Fibroblast of lung (primary cell): ENCODE data around the gene NF1. TPM values are rescaled to one million over a fixed set of nuclear protein-coding genes. Genes with fewer than 3 reads are reported as not detected.

ENCODE experiments used
- DNase-seq, 2 donors: peaks; one replicate each; pipeline versions ENCODE4 v3.0.0 to v3.0.0-alpha.2; 2010; ENCODE audit warnings: low read depth in 2 of 2
- H2AFZ ChIP-seq: 2 replicates; pipeline ENCODE4 v1.5.1; 2012; ENCODE audit warnings: low read length, control low read depth, inconsistent platforms
- H3K27ac ChIP-seq: 2 replicates; pipeline ENCODE4 v1.5.1; 2011; ENCODE audit warnings: low read length, control low read depth; ENCODE audit not compliant: insufficient read depth
- H3K27me3 ChIP-seq: 2 replicates; pipeline ENCODE4 v1.5.1; 2011; ENCODE audit warnings: mild to moderate bottlenecking, low read length; ENCODE audit not compliant: control insufficient read depth, insufficient read depth
- H3K36me3 ChIP-seq: 2 replicates; pipeline ENCODE4 v1.5.1; 2011; ENCODE audit warnings: low read length; ENCODE audit not compliant: control insufficient read depth, insufficient read depth
- H3K4me1 ChIP-seq: 2 replicates; pipeline ENCODE4 v1.5.1; 2011; ENCODE audit warnings: low read length; ENCODE audit not compliant: control insufficient read depth, insufficient read depth; ENCODE audit errors: extremely low read depth
- H3K4me2 ChIP-seq: 2 replicates; pipeline ENCODE4 v1.5.1; 2011; ENCODE audit warnings: low read length, control low read depth; ENCODE audit not compliant: insufficient read depth; ENCODE audit errors: extremely low read depth
- H3K4me3 ChIP-seq, 4 experiments: fragments of 200-600 bp in 1 of 4; sonication (generic) in 1 of 4; replicated peaks in 1 of 4; 2 replicates each; pipeline ENCODE4 v1.5.1; 2011 to 2016; ENCODE audit warnings: low read length in 4 of 4, low read depth in 3 of 4, mild to moderate bottlenecking in 3 of 4, control low read depth in 2 of 4, inconsistent platforms in 1 of 4, mixed read lengths in 1 of 4; ENCODE audit not compliant: insufficient read depth in 1 of 4; ENCODE audit errors: control extremely low read depth in 1 of 4
- H3K79me2 ChIP-seq: 2 replicates; pipeline ENCODE4 v1.5.1; 2012; ENCODE audit warnings: mild to moderate bottlenecking, low read length, inconsistent platforms; ENCODE audit not compliant: control insufficient read depth, insufficient read depth
- H3K9ac ChIP-seq: 2 replicates; pipeline ENCODE4 v1.5.1; 2011; ENCODE audit warnings: mild to moderate bottlenecking, low read length, control low read depth; ENCODE audit not compliant: insufficient read depth
- H3K9me3 ChIP-seq: 2 replicates; pipeline ENCODE4 v1.5.1; 2012; ENCODE audit warnings: low read depth, low read length; ENCODE audit not compliant: control insufficient read depth, insufficient read depth
- H4K20me1 ChIP-seq: 2 replicates; pipeline ENCODE4 v1.5.1; 2011; ENCODE audit warnings: low read length; ENCODE audit not compliant: control insufficient read depth, insufficient read depth; ENCODE audit errors: extremely low read depth
- EZH2 ChIP-seq: IDR thresholded peaks from 2 replicates; pipeline ENCODE4 v1.5.1; 2012; ENCODE audit warnings: low read length, control low read depth, mild to moderate bottlenecking; ENCODE audit errors: missing control alignments
- polyA plus RNA-seq, 2 donors: library from polyadenylated mRNA; depleted of rRNA in 1 of 2; stranded (reverse) in 1 of 2; unstranded in 1 of 2; fragments of >200 nt; gene quantifications; 2 replicates each; pipeline ENCODE4 v1.2.1, GENCODE V29; 2011 to 2012; ENCODE audit warnings: missing spikeins in 1 of 2
- total RNA-seq: library from RNA; depleted of rRNA; stranded (reverse); fragments of >200 nt; gene quantifications from 2 replicates; pipeline ENCODE4 v1.2.1, GENCODE V29; 2014
- TF ChIP-seq, protein P1 (sequence below), 2 donors: IDR thresholded peaks in 1 of 2; conservative IDR thresholded peaks in 1 of 2; 1 replicate in 1 of 2; 2 replicates in 1 of 2; pipeline ENCODE4 v1.5.1; 2011 to 2012; ENCODE audit warnings: low read length in 2 of 2, control low read depth in 1 of 2, inconsistent platforms in 1 of 2, low read depth in 1 of 2, mild to moderate bottlenecking in 1 of 2

NF1 gene
- total and polyA plus RNA-seq, 2 donors (not counting 1 experiment from before 2014, with no cell fraction given): 52.8 to 78.8 TPM

DNA sequence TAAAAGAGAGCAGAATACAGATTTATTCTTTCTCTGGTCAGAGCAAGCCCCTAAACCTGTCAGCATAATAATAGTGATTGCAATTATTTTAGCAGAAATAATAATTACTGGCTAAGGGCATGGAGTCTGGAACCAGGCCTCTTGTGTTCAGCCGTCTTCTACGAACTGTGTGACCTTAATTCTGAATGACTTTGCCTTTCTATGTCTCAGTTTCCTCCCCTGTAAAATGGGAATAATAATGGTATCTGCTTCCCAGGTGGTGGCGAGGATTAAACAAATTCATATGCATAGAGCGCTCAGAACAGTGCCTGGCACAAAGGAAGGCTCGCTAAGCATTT lies 330.1 kb downstream of the NF1 start:
- Histone ChIP-seq H3K9me3 (no peaks in the 10 kb centered on the region), H3K4me3 (no peak overlapping the region), H4K20me1 (no peaks in the 10 kb centered on the region), H3K4me1 (no peaks in the 10 kb centered on the region), H3K27ac (no peak overlapping the region), H3K27me3 (no peaks in the 10 kb centered on the region), H3K79me2 (no peaks in the 10 kb centered on the region), H3K9ac (no peak overlapping the region), H2AFZ (no peak overlapping the region), H3K4me2 (no peak overlapping the region), H3K36me3 (no peaks in the 10 kb centered on the region)
- TF ChIP-seq, protein P1, sequence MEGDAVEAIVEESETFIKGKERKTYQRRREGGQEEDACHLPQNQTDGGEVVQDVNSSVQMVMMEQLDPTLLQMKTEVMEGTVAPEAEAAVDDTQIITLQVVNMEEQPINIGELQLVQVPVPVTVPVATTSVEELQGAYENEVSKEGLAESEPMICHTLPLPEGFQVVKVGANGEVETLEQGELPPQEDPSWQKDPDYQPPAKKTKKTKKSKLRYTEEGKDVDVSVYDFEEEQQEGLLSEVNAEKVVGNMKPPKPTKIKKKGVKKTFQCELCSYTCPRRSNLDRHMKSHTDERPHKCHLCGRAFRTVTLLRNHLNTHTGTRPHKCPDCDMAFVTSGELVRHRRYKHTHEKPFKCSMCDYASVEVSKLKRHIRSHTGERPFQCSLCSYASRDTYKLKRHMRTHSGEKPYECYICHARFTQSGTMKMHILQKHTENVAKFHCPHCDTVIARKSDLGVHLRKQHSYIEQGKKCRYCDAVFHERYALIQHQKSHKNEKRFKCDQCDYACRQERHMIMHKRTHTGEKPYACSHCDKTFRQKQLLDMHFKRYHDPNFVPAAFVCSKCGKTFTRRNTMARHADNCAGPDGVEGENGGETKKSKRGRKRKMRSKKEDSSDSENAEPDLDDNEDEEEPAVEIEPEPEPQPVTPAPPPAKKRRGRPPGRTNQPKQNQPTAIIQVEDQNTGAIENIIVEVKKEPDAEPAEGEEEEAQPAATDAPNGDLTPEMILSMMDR (conservative IDR thresholded peaks at IDR 0.05 in 1 of 2, IDR thresholded peaks at IDR 0.05 in 1 of 2; ENCODE audit: low read depth in 1 of 2, low read length in 2 of 2): no peak
- no peak for TF ChIP-seq EZH2
- DNase-seq: no peak

GRCh38 chr17:31425282-31426040 lies 330.7 kb downstream of the NF1 start:
- Histone ChIP-seq H3K4me2 (no peak overlapping the region), H3K27me3 (no peaks in the 10 kb centered on the region), H3K9ac (no peak overlapping the region), H4K20me1 (no peaks in the 10 kb centered on the region), H3K36me3 (no peaks in the 10 kb centered on the region), H2AFZ (no peak overlapping the region), H3K9me3 (no peaks in the 10 kb centered on the region), H3K27ac (no peak overlapping the region), H3K79me2 (no peaks in the 10 kb centered on the region), H3K4me3 (no peak overlapping the region), H3K4me1 (no peaks in the 10 kb centered on the region)
- TF ChIP-seq, protein P1 (conservative IDR thresholded peaks at IDR 0.05 in 1 of 2, IDR thresholded peaks at IDR 0.05 in 1 of 2; ENCODE audit: low read depth in 1 of 2, low read length in 2 of 2): no peak
- no peak for TF ChIP-seq EZH2
- DNase-seq: peak in 1 of 2 donors; percentile 41

Other genes starting within 250 kb of the NF1 start
- 10.3 and 11.1 TPM in 2 replicates for gene TEFM, start 188.7 kb upstream of the NF1 start, total RNA-seq
- 10.7 and 10.9 TPM in 2 replicates for gene TEFM, start 188.7 kb upstream of the NF1 start, polyA plus RNA-seq
- 3.3 and 4.3 TPM in 2 replicates for gene ADAP2, start 173.0 kb upstream of the NF1 start, total RNA-seq
- gene ADAP2, start 173.0 kb upstream of the NF1 start, polyA plus RNA-seq: 3.2 and 3.8 TPM in 2 replicates
- 11.3 and 13.4 TPM in 2 replicates for gene RNF135, start 123.9 kb upstream of the NF1 start, total RNA-seq
- 12.8 and 15.2 TPM in 2 replicates for gene RNF135, start 123.9 kb upstream of the NF1 start, polyA plus RNA-seq
- 26.8 and 57.0 TPM in 2 replicates for gene OMG, start 202.3 kb downstream of the NF1 start, total RNA-seq
- 17.3 and 19.7 TPM in 2 replicates for gene OMG, start 202.3 kb downstream of the NF1 start, polyA plus RNA-seq
- gene EVI2B, start 219.1 kb downstream of the NF1 start, total RNA-seq: 0.26 and 0.33 TPM in 2 replicates
- 0.68 and 3.4 TPM in 2 replicates for gene EVI2B, start 219.1 kb downstream of the NF1 start, polyA plus RNA-seq
- gene EVI2A, start 226.6 kb downstream of the NF1 start, total RNA-seq: 11.8 and 22.8 TPM in 2 replicates
- 0.77 and 3.0 TPM in 2 replicates for gene EVI2A, start 226.6 kb downstream of the NF1 start, polyA plus RNA-seq